Tibial nerve (tissue), 3 donors: ENCODE results near the gene SHD.
"Not testable (repeated sequence)": the region's sequence is repeated elsewhere in the genome, so short reads cannot be mapped to it uniquely, and the experiment has no call there.

Source experiments
- POLR2A ChIP-seq, 2 donors: fragments of 450-650 bp; IDR thresholded peaks; one replicate each; pipeline ENCODE4 v1.6.1; 2017; ENCODE audit warnings: antibody characterized with exemption in 2 of 2, mild to moderate bottlenecking in 2 of 2, moderate library complexity in 2 of 2
- TF ChIP-seq, protein P1 (sequence below), 5 experiments: fragments of 200-600 bp in 3 of 5; fragments of 450-650 bp in 2 of 5; sonication (generic) in 3 of 5; IDR thresholded peaks; one replicate each; pipeline ENCODE4 v1.5.1; 2016 to 2019; ENCODE audit warnings: antibody characterized with exemption in 5 of 5, mild to moderate bottlenecking in 3 of 5, moderate library complexity in 2 of 5

DNA sequence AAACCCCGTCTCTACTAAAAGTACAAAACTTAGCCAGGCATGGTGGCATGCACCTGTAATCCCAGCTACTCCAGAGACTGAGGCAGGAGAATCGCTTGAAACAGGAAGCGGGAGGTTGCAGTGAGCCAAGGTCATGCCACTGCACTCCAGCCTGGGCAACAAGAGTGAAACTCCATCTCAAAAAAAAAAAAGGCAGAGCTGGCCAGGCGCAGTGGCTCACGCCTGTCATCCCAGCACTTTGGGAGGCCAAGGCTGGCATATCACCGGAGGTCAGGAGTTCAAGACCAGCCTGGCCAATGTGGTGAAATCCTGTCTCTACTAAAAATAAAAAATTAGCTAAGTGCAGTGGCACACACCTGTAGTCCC is 4.8 kb upstream of the SHD start:
- not testable (repeated sequence) for TF ChIP-seq POLR2A (IDR thresholded peaks at IDR 0.05)
- TF ChIP-seq, protein P1, sequence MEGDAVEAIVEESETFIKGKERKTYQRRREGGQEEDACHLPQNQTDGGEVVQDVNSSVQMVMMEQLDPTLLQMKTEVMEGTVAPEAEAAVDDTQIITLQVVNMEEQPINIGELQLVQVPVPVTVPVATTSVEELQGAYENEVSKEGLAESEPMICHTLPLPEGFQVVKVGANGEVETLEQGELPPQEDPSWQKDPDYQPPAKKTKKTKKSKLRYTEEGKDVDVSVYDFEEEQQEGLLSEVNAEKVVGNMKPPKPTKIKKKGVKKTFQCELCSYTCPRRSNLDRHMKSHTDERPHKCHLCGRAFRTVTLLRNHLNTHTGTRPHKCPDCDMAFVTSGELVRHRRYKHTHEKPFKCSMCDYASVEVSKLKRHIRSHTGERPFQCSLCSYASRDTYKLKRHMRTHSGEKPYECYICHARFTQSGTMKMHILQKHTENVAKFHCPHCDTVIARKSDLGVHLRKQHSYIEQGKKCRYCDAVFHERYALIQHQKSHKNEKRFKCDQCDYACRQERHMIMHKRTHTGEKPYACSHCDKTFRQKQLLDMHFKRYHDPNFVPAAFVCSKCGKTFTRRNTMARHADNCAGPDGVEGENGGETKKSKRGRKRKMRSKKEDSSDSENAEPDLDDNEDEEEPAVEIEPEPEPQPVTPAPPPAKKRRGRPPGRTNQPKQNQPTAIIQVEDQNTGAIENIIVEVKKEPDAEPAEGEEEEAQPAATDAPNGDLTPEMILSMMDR (IDR thresholded peaks at IDR 0.05), result not testable (repeated sequence)
